GM18907 (cell line): ENCODE data around the gene ZNF200.
A peak's percentile ranks its signal among the peaks of the same experiment; 100 is the strongest.
"Not testable (repeated sequence)": the region's sequence is repeated elsewhere in the genome, so short reads cannot be mapped to it uniquely, and the experiment has no call there.

Source experiments
- ATAC-seq: cut with Tn5 transposase; IDR thresholded peaks from one replicate; pipeline ENCODE4 v1.9.1; 2021; ENCODE audit warnings: mild to moderate bottlenecking, moderate library complexity; ENCODE audit not compliant: unreplicated experiment

The ZNF200 gene

GRCh38 chr16:3234857-3235561 lies at the start of gene ZNF200:
Gene ZNF200 (minus strand): TSS chr16:3235158. CDS start chr16:3233755, 1,403 bp downstream.
- ATAC-seq = peak; percentile 94

GRCh38 chr16:3283543-3284447 lies 48.8 kb upstream of the ZNF200 start:
- ATAC-seq = no peak

- peak; percentile 78 for ATAC-seq
These were observed 48.0 kb upstream of the ZNF200 start, which contains the start of gene ZNF263 for GRCh38 chr16:3282730-3283542. Gene ZNF263 (plus strand): TSS chr16:3283491. CDS start chr16:3283819, 328 bp downstream.

GRCh38 chr16:3282103-3282729 lies 47.3 kb upstream of the ZNF200 start:
- peak; percentile 42 for ATAC-seq

GRCh38 chr16:3281222-3281820 lies 46.4 kb upstream of the ZNF200 start:
- no peak for ATAC-seq

- no peak for ATAC-seq
These were observed 41.7 kb upstream of the ZNF200 start for GRCh38 chr16:3276679-3277078.

- no peak for ATAC-seq
These were observed 40.0 kb upstream of the ZNF200 start for GRCh38 chr16:3274947-3275346.

- ATAC-seq = no peak
These were observed 39.5 kb upstream of the ZNF200 start for GRCh38 chr16:3274490-3274889.

GRCh38 chr16:3271281-3271680 lies 36.3 kb upstream of the ZNF200 start:
- not testable (repeated sequence) for ATAC-seq

GRCh38 chr16:3270718-3271117 lies 35.8 kb upstream of the ZNF200 start:
- not testable (repeated sequence) for ATAC-seq

- no peak for ATAC-seq
These were observed 33.3 kb upstream of the ZNF200 start for GRCh38 chr16:3268294-3268693.

GRCh38 chr16:3266873-3267537 lies 32.0 kb upstream of the ZNF200 start:
- ATAC-seq = no peak

- ATAC-seq = peak; percentile 85
These were observed 29.4 kb upstream of the ZNF200 start for GRCh38 chr16:3264137-3265036.

- ATAC-seq = no peak
These were observed 27.6 kb upstream of the ZNF200 start for GRCh38 chr16:3262517-3262916.

- ATAC-seq = no peak
These were observed 24.9 kb upstream of the ZNF200 start for GRCh38 chr16:3259836-3260235.

GRCh38 chr16:3256866-3257465 lies 22.0 kb upstream of the ZNF200 start:
- no peak for ATAC-seq

- ATAC-seq = no peak
These were observed 21.3 kb upstream of the ZNF200 start, which contains the start of gene MEFV for GRCh38 chr16:3256146-3256865. Gene MEFV (minus strand): TSS chr16:3256633. CDS start chr16:3256587, 46 bp downstream.
